GM12891 (cell line): Measurements from ENCODE around the gene TFCP2L1.

Source experiments
- DNase-seq: peaks from one replicate; pipeline ENCODE4 v3.0.0; 2011; ENCODE audit warnings: low spot score; ENCODE audit not compliant: insufficient read length
- FAIRE-seq: peaks from 2 replicates; lab custom pipeline; 2011; peaks lifted over from hg19 to GRCh38; lab: Jason Lieb, UNC
- PAX5 ChIP-seq: IDR thresholded peaks from 2 replicates; pipeline ENCODE4 v1.6.1; 2011; ENCODE audit warnings: low read length, moderate library complexity, mild to moderate bottlenecking; ENCODE audit not compliant: insufficient read depth, severe bottlenecking
- POLR2A ChIP-seq: IDR thresholded peaks from 2 replicates; pipeline ENCODE4 v1.6.1; 2011; ENCODE audit warnings: low read depth, low read length, control low read depth
- POLR2AphosphoS5 ChIP-seq: IDR thresholded peaks from 2 replicates; pipeline ENCODE4 v1.6.1; 2011; ENCODE audit warnings: low read depth, low read length, control low read depth
- POU2F2 ChIP-seq: IDR thresholded peaks from 2 replicates; pipeline ENCODE4 v1.6.1; 2011; ENCODE audit warnings: low read depth, mild to moderate bottlenecking, control low read depth, low read length, moderate library complexity
- SPI1 ChIP-seq: IDR thresholded peaks from 2 replicates; pipeline ENCODE4 v1.6.1; 2011; ENCODE audit warnings: low read depth, low read length, control low read depth
- TAF1 ChIP-seq: IDR thresholded peaks from 2 replicates; pipeline ENCODE4 v1.6.1; 2011; ENCODE audit warnings: low read depth, low read length, control low read depth

Gene TFCP2L1

GRCh38 chr2:121244616-121245015 lies 40.4 kb downstream of the TFCP2L1 start:
- DNase-seq (no peak), FAIRE-seq (no peak)
- no peak for TF ChIP-seq POU2F2
- no peak for TF ChIP-seq PAX5
- TF ChIP-seq SPI1: no peak
- no peak for TF ChIP-seq POLR2AphosphoS5
- TF ChIP-seq POLR2A: no peak
- no peak for TF ChIP-seq TAF1

- no peak for DNase-seq
- TF ChIP-seq POLR2AphosphoS5 (no peak), PAX5 (no peak), POLR2A (no peak), POU2F2 (no peak), SPI1 (no peak), TAF1 (no peak)
- no peak for FAIRE-seq
These were observed 41.1 kb downstream of the TFCP2L1 start for GRCh38 chr2:121243821-121244460.

GRCh38 chr2:121242976-121243375 lies 42.0 kb downstream of the TFCP2L1 start:
- DNase-seq (no peak), FAIRE-seq (no peak)
- TF ChIP-seq TAF1 (no peak), POLR2A (no peak), POLR2AphosphoS5 (no peak)

- no peak for FAIRE-seq
- TF ChIP-seq SPI1 (no peak), POU2F2 (no peak), POLR2A (no peak), POLR2AphosphoS5 (no peak)
- DNase-seq: no peak
These were observed 42.7 kb downstream of the TFCP2L1 start for GRCh38 chr2:121242175-121242875.

GRCh38 chr2:121241466-121241865 lies 43.5 kb downstream of the TFCP2L1 start:
- no peak for TF ChIP-seq POU2F2
- TF ChIP-seq SPI1: no peak
- TF ChIP-seq PAX5: no peak
- TF ChIP-seq POLR2AphosphoS5: no peak
- no peak for TF ChIP-seq TAF1
- no peak for TF ChIP-seq POLR2A
- no peak for DNase-seq
- FAIRE-seq: no peak

GRCh38 chr2:121240436-121240835 lies 44.6 kb downstream of the TFCP2L1 start:
- DNase-seq (no peak), FAIRE-seq (no peak)
- TF ChIP-seq POU2F2: no peak
- no peak for TF ChIP-seq SPI1
- no peak for TF ChIP-seq POLR2AphosphoS5
- TF ChIP-seq TAF1: no peak
- TF ChIP-seq POLR2A: no peak
- no peak for TF ChIP-seq PAX5

GRCh38 chr2:121239969-121240368 lies 45.0 kb downstream of the TFCP2L1 start:
- no peak for TF ChIP-seq PAX5
- TF ChIP-seq POLR2AphosphoS5: no peak
- TF ChIP-seq TAF1: no peak
- no peak for TF ChIP-seq SPI1
- TF ChIP-seq POU2F2: no peak
- TF ChIP-seq POLR2A: no peak
- no peak for DNase-seq
- no peak for FAIRE-seq

- no peak for TF ChIP-seq TAF1
- TF ChIP-seq PAX5: no peak
- no peak for FAIRE-seq
- no peak for DNase-seq
These were observed 45.5 kb downstream of the TFCP2L1 start for GRCh38 chr2:121239471-121239870.

GRCh38 chr2:121238828-121239227 lies 46.2 kb downstream of the TFCP2L1 start:
- FAIRE-seq: no peak
- TF ChIP-seq PAX5 (no peak), POLR2A (no peak), POLR2AphosphoS5 (no peak), SPI1 (no peak), TAF1 (no peak), POU2F2 (no peak)

GRCh38 chr2:121237980-121238665 lies 46.9 kb downstream of the TFCP2L1 start:
- no peak for TF ChIP-seq SPI1
- no peak for TF ChIP-seq POU2F2
- TF ChIP-seq TAF1: no peak
- TF ChIP-seq PAX5: no peak
- TF ChIP-seq POLR2AphosphoS5: no peak
- TF ChIP-seq POLR2A: no peak
- DNase-seq (no peak), FAIRE-seq (no peak)

More at GRCh38 chr2:121238828-121239227, 46.2 kb downstream of the TFCP2L1 start:
- DNase-seq: no peak
